Smooth muscle cell (in vitro differentiated cells): Measurements from ENCODE around the gene ZNF227. TPM values are rescaled to one million over a fixed set of nuclear protein-coding genes. Genes with fewer than 3 reads are reported as not detected.
"Not testable (repeated sequence)": the region's sequence is repeated elsewhere in the genome, so short reads cannot be mapped to it uniquely, and the experiment has no call there.

Source experiments
- DNase-seq: peaks from one replicate; lab custom pipeline; 2025; ENCODE audit not compliant: unreplicated experiment; lab: John Stamatoyannopoulos, UW
- H2AFZ ChIP-seq: fragments of 200-600 bp; sonication (generic); 2 replicates; pipeline ENCODE4 v1.6.0; 2016; ENCODE audit warnings: antibody characterized with exemption, low read depth, mild to moderate bottlenecking
- H3F3A ChIP-seq: fragments of 200-600 bp; sonication (generic); 2 replicates; pipeline ENCODE4 v1.6.0; 2017; ENCODE audit warnings: antibody characterized with exemption, low read depth
- H3K27ac ChIP-seq: fragments of 200-600 bp; sonication (generic); 2 replicates; pipeline ENCODE4 v1.5.1; 2016; ENCODE audit warnings: low read depth, mild to moderate bottlenecking
- H3K27me3 ChIP-seq: fragments of 200-600 bp; sonication (generic); 2 replicates; pipeline ENCODE4 v1.6.1; 2016; ENCODE audit warnings: low read depth, mild to moderate bottlenecking
- H3K36me3 ChIP-seq: fragments of 200-600 bp; sonication (generic); 2 replicates; pipeline ENCODE4 v1.5.1; 2016; ENCODE audit warnings: low read depth
- H3K4me1 ChIP-seq: fragments of 200-600 bp; sonication (generic); 2 replicates; pipeline ENCODE4 v1.5.1; 2016; ENCODE audit warnings: low read depth
- H3K4me2 ChIP-seq: fragments of 200-600 bp; sonication (generic); 2 replicates; pipeline ENCODE4 v1.6.0; 2016; ENCODE audit warnings: mild to moderate bottlenecking
- H3K4me3 ChIP-seq: fragments of 200-600 bp; sonication (generic); 2 replicates; pipeline ENCODE4 v1.5.1; 2016; ENCODE audit warnings: mild to moderate bottlenecking
- H3K79me2 ChIP-seq: fragments of 200-600 bp; sonication (generic); 2 replicates; pipeline ENCODE4 v1.6.0; 2016; ENCODE audit warnings: low read depth, mild to moderate bottlenecking
- H3K9ac ChIP-seq: fragments of 200-600 bp; sonication (generic); 2 replicates; pipeline ENCODE4 v1.6.0; 2016; ENCODE audit warnings: low read depth
- H3K9me3 ChIP-seq: fragments of 200-600 bp; sonication (generic); replicated peaks from 2 replicates; pipeline ENCODE4 v1.5.1; 2016; ENCODE audit warnings: low read depth
- H4K20me1 ChIP-seq: fragments of 200-600 bp; sonication (generic); 2 replicates; pipeline ENCODE4 v1.6.0; 2016; ENCODE audit warnings: low read depth
- WGBS: methylation state at CpG from one replicate; pipeline ENCODE4 v1.1.7; 2016; ENCODE audit warnings: low lambda C conversion rate; 5-methylcytosine and 5-hydroxymethylcytosine counted together
- polyA plus RNA-seq: library from polyadenylated mRNA; unstranded; fragments of >200 nt; fragmentation: Nextera tagmentation; extraction: Ambion mirVana; gene quantifications from 2 replicates; pipeline ENCODE4 v1.2.1, GENCODE V29; 2016
- total RNA-seq: library from RNA; depleted of rRNA; stranded (reverse); fragments of >200 nt; gene quantifications from 2 replicates; pipeline ENCODE4 v1.2.3, GENCODE V29; 2014
- TF ChIP-seq, protein P1 (sequence below): fragments of 200-600 bp; sonication (generic); IDR thresholded peaks from 2 replicates; pipeline ENCODE4 v1.5.1; 2017; ENCODE audit warnings: borderline replicate concordance, mild to moderate bottlenecking, antibody characterized with exemption; ENCODE audit not compliant: insufficient read depth, poor library complexity, severe bottlenecking

Gene ZNF227
- total and polyA plus RNA-seq, 2 experiments from 2014 or later, result 5.9 to 14.5 TPM

- Histone ChIP-seq H4K20me1 (no peaks in the 10 kb centered on the region), H3K36me3 (no peaks in the 10 kb centered on the region), H3K27ac (peak overlapping the region; percentile 69), H3F3A (peaks cover 3% of the 10 kb centered on the region), H3K9ac (peak overlapping the region; percentile 84), H3K4me1 (peaks cover 9% of the 10 kb centered on the region), H3K27me3 (no peaks in the 10 kb centered on the region), H3K9me3 (no peaks in the 10 kb centered on the region), H3K4me2 (peak overlapping the region; percentile 96), H3K4me3 (peak overlapping the region; percentile 79), H2AFZ (peak overlapping the region; percentile 98), H3K79me2 (no peaks in the 10 kb centered on the region)
- peak; percentile 23 for DNase-seq
- WGBS, result 6% methylated on average over 26 of the region's 26 CpGs
- TF ChIP-seq, protein P1, sequence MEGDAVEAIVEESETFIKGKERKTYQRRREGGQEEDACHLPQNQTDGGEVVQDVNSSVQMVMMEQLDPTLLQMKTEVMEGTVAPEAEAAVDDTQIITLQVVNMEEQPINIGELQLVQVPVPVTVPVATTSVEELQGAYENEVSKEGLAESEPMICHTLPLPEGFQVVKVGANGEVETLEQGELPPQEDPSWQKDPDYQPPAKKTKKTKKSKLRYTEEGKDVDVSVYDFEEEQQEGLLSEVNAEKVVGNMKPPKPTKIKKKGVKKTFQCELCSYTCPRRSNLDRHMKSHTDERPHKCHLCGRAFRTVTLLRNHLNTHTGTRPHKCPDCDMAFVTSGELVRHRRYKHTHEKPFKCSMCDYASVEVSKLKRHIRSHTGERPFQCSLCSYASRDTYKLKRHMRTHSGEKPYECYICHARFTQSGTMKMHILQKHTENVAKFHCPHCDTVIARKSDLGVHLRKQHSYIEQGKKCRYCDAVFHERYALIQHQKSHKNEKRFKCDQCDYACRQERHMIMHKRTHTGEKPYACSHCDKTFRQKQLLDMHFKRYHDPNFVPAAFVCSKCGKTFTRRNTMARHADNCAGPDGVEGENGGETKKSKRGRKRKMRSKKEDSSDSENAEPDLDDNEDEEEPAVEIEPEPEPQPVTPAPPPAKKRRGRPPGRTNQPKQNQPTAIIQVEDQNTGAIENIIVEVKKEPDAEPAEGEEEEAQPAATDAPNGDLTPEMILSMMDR, result no peak
Measured at GRCh38 chr19:44207126-44207803, 5.1 kb upstream of the ZNF227 start.

- DNase-seq, result no peak
- 3% methylated on average over 15 of the region's 15 CpGs for WGBS
- Histone ChIP-seq H3K27me3 (no peaks in the 10 kb centered on the region), H3K4me3 (peak overlapping the region; percentile 97), H3K36me3 (peaks cover 10% of the 10 kb centered on the region), H2AFZ (peak overlapping the region; percentile 99), H3K9me3 (no peaks in the 10 kb centered on the region), H3K4me1 (peaks cover 17% of the 10 kb centered on the region), H3K79me2 (peaks cover 31% of the 10 kb centered on the region), H3K4me2 (peak overlapping the region; percentile 86), H4K20me1 (no peaks in the 10 kb centered on the region), H3K9ac (peak overlapping the region; percentile 59), H3F3A (peaks cover 3% of the 10 kb centered on the region), H3K27ac (peak overlapping the region; percentile 49)
- TF ChIP-seq, protein P1, result no peak
Measured at GRCh38 chr19:44212866-44213346, 574 bp downstream of the ZNF227 start.

DNA sequence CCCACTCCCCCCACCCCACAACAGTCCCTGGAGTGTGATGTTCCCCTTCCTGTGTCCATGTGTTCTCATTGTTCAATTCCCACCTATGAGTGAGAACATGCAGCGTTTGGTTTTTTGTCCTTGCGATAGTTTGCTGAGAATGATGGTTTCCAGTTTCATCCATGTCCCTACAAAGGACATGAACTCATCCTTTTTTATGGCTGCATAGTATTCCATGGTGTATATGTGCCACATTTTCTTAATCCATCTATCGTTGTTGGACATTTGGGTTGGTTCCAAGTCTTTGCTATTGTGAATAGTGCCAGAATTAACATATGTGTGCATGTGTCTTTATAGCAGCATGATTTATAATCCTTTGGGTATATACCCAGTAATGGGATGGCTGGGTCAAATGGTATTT, 7.6 kb downstream of the ZNF227 start:
- H3K4me3 ChIP-seq, H4K20me1 ChIP-seq, H3K4me2 ChIP-seq, H3K27me3 ChIP-seq, DNase-seq, H3K9me3 ChIP-seq, H3K9ac ChIP-seq, H3K4me1 ChIP-seq, H3K27ac ChIP-seq, H3F3A ChIP-seq, H2AFZ ChIP-seq: not testable (repeated sequence)
- WGBS, result 96% methylated on average over 3 of the region's 3 CpGs
- Histone ChIP-seq H3K79me2 (peaks cover 15% of the 10 kb centered on the region), H3K36me3 (peaks cover 16% of the 10 kb centered on the region)

GRCh38 chr19:44220761-44221160, 8.4 kb downstream of the ZNF227 start:
- not testable (repeated sequence) for DNase-seq, H3K27ac ChIP-seq, H3K79me2 ChIP-seq, H3K27me3 ChIP-seq, H3K4me3 ChIP-seq, H3K4me2 ChIP-seq, H2AFZ ChIP-seq, H3K9ac ChIP-seq, H4K20me1 ChIP-seq, H3K9me3 ChIP-seq, H3K4me1 ChIP-seq, H3F3A ChIP-seq
- WGBS, result 96% methylated on average over 6 of the region's 6 CpGs
- peaks cover 16% of the 10 kb centered on the region for H3K36me3 ChIP-seq

- not testable (repeated sequence) for H3K4me2 ChIP-seq, H3K27me3 ChIP-seq, H4K20me1 ChIP-seq, H3K4me1 ChIP-seq, H3F3A ChIP-seq, H3K9ac ChIP-seq, H3K27ac ChIP-seq, H3K79me2 ChIP-seq, H3K4me3 ChIP-seq, H2AFZ ChIP-seq, DNase-seq, H3K9me3 ChIP-seq
- peaks cover 16% of the 10 kb centered on the region for H3K36me3 ChIP-seq
- WGBS, result 89% methylated on average over 3 of the region's 3 CpGs
Measured at GRCh38 chr19:44221291-44221690, 9.0 kb downstream of the ZNF227 start.
